Hematopoietic multipotent progenitor cell treated with erythropoietin and hydrocortisone succinate and interleukin-3 and kit ligand, for 6 days (in vitro differentiated cells): Measurements from ENCODE around the gene RPAP2.

Experiments used
- DNase-seq: peaks from one replicate; pipeline ENCODE4 v3.0.0-alpha.2; 2015

The RPAP2 gene

GRCh38 chr1:92447976-92448375 is 149.1 kb downstream of the RPAP2 start:
- no peak for DNase-seq
